Measurements from ENCODE around the gene EIF2AK3.
"Not testable (repeated sequence)": the region's sequence is repeated elsewhere in the genome, so short reads cannot be mapped to it uniquely, and the experiment has no call there.

Gene EIF2AK3

GRCh38 chr2:88591698-88592097, 35.6 kb downstream of the EIF2AK3 start:
- no peak for DNase-seq

- no peak for DNase-seq
These were observed 36.2 kb downstream of the EIF2AK3 start for GRCh38 chr2:88590998-88591613.

GRCh38 chr2:88585969-88586368, 41.3 kb downstream of the EIF2AK3 start:
- no peak for DNase-seq

GRCh38 chr2:88582030-88582429, 45.2 kb downstream of the EIF2AK3 start:
- DNase-seq, result no peak

- DNase-seq, result no peak
These were observed 47.2 kb downstream of the EIF2AK3 start for GRCh38 chr2:88580088-88580487.

- DNase-seq, result no peak
These were observed 51.6 kb downstream of the EIF2AK3 start for GRCh38 chr2:88575630-88576029.

GRCh38 chr2:88575051-88575450, 52.2 kb downstream of the EIF2AK3 start:
- no peak for DNase-seq

GRCh38 chr2:88574445-88574844, 52.8 kb downstream of the EIF2AK3 start:
- no peak for DNase-seq

- DNase-seq, result no peak
These were observed 59.1 kb downstream of the EIF2AK3 start for GRCh38 chr2:88568179-88568578.

GRCh38 chr2:88564402-88564801, 62.9 kb downstream of the EIF2AK3 start:
- DNase-seq, result no peak

GRCh38 chr2:88563129-88563528, 64.1 kb downstream of the EIF2AK3 start:
- no peak for DNase-seq

GRCh38 chr2:88561646-88562388, 65.4 kb downstream of the EIF2AK3 start:
- no peak for DNase-seq

- DNase-seq, result no peak
These were observed 66.5 kb downstream of the EIF2AK3 start for GRCh38 chr2:88560619-88561307.

GRCh38 chr2:88557290-88557689, 70.0 kb downstream of the EIF2AK3 start:
- DNase-seq, result no peak

GRCh38 chr2:88556026-88556425, 71.2 kb downstream of the EIF2AK3 start:
- DNase-seq, result no peak

- DNase-seq, result no peak
These were observed 73.1 kb downstream of the EIF2AK3 start for GRCh38 chr2:88554189-88554588.

- no peak for DNase-seq
These were observed 77.5 kb downstream of the EIF2AK3 start for GRCh38 chr2:88549616-88550292.

- DNase-seq, result not testable (repeated sequence)
These were observed 81.0 kb downstream of the EIF2AK3 start for GRCh38 chr2:88546291-88546690.

- no peak for DNase-seq
These were observed 82.1 kb downstream of the EIF2AK3 start for GRCh38 chr2:88545118-88545517.

- DNase-seq, result no peak
These were observed 83.7 kb downstream of the EIF2AK3 start for GRCh38 chr2:88543541-88544057.

GRCh38 chr2:88542668-88543067, 84.6 kb downstream of the EIF2AK3 start:
- no peak for DNase-seq

GRCh38 chr2:88540346-88540745, 86.9 kb downstream of the EIF2AK3 start:
- no peak for DNase-seq

- DNase-seq, result no peak
These were observed 88.8 kb downstream of the EIF2AK3 start for GRCh38 chr2:88538362-88538917.
